Mucosa of rectum (tissue), 2 donors: ENCODE data around the gene DPP6.
"Not testable (repeated sequence)": the region's sequence is repeated elsewhere in the genome, so short reads cannot be mapped to it uniquely, and the experiment has no call there.

Source experiments
- H3K27ac ChIP-seq, 2 donors: one replicate each; pipeline ENCODE4 v1.7.0; 2013; ENCODE audit warnings: inconsistent platforms in 2 of 2, low read depth in 2 of 2, low read length in 2 of 2
- H3K27me3 ChIP-seq, 2 donors: one replicate each; pipeline ENCODE4 v1.7.0; 2013; ENCODE audit warnings: low read length in 2 of 2; ENCODE audit not compliant: control insufficient read depth in 2 of 2, insufficient read depth in 2 of 2
- H3K36me3 ChIP-seq, 2 donors: one replicate each; pipeline ENCODE4 v1.7.0; 2013; ENCODE audit warnings: low read length in 2 of 2; ENCODE audit not compliant: control insufficient read depth in 2 of 2, insufficient read depth in 2 of 2
- H3K4me1 ChIP-seq, 2 donors: one replicate each; pipeline ENCODE4 v1.7.0; 2013; ENCODE audit warnings: low read length in 2 of 2, mild to moderate bottlenecking in 1 of 2; ENCODE audit not compliant: control insufficient read depth in 2 of 2, insufficient read depth in 2 of 2
- H3K4me3 ChIP-seq, 2 donors: one replicate each; pipeline ENCODE4 v1.7.0; 2013; ENCODE audit warnings: low read length in 2 of 2
- H3K9ac ChIP-seq, 2 donors: one replicate each; pipeline ENCODE4 v1.7.0; 2013; ENCODE audit warnings: low read length in 2 of 2, low read depth in 1 of 2, mild to moderate bottlenecking in 1 of 2
- H3K9me3 ChIP-seq, 2 donors: one replicate each; pipeline ENCODE4 v1.7.0; 2013; ENCODE audit warnings: low read length in 2 of 2; ENCODE audit not compliant: control insufficient read depth in 2 of 2
- donor health status: healthy.
- donor health status: Normal muscosa, but diverticular disease.

Gene DPP6

GRCh38 chr7:154916381-154916780 is 864.2 kb downstream of the DPP6 start:
- no peak overlapping the region for H3K27ac ChIP-seq
- H3K9me3 ChIP-seq, result peaks cover 0 to 3% of the 10 kb centered on the region in 2 donors
- H3K36me3 ChIP-seq, result no peaks in the 10 kb centered on the region
- H3K9ac ChIP-seq, result no peak overlapping the region
- H3K4me3 ChIP-seq, result no peak overlapping the region
- H3K4me1 ChIP-seq, result peaks cover 0 to 3% of the 10 kb centered on the region in 2 donors
- H3K27me3 ChIP-seq, result peaks cover 2 to 5% of the 10 kb centered on the region in 2 donors

GRCh38 chr7:154916856-154917807 is 864.9 kb downstream of the DPP6 start:
- H3K4me3 ChIP-seq, result no peak overlapping the region
- no peaks in the 10 kb centered on the region for H3K9me3 ChIP-seq
- H3K27ac ChIP-seq, result no peak overlapping the region
- peaks cover 2 to 5% of the 10 kb centered on the region in 2 donors for H3K27me3 ChIP-seq
- H3K36me3 ChIP-seq, result no peaks in the 10 kb centered on the region
- peaks cover 0 to 3% of the 10 kb centered on the region in 2 donors for H3K4me1 ChIP-seq
- H3K9ac ChIP-seq, result no peak overlapping the region

GRCh38 chr7:154917808-154918160 is 865.6 kb downstream of the DPP6 start:
- H3K9ac ChIP-seq, result no peak overlapping the region

GRCh38 chr7:154918266-154918665 is 866.1 kb downstream of the DPP6 start:
- no peaks in the 10 kb centered on the region for H3K9me3 ChIP-seq
- no peak overlapping the region for H3K4me3 ChIP-seq

More at GRCh38 chr7:154917808-154918160, 865.6 kb downstream of the DPP6 start:
- no peaks in the 10 kb centered on the region for H3K9me3 ChIP-seq
- H3K4me1 ChIP-seq, result peaks cover 0 to 3% of the 10 kb centered on the region in 2 donors
- no peak overlapping the region for H3K27ac ChIP-seq
- H3K27me3 ChIP-seq, result peaks cover 2 to 5% of the 10 kb centered on the region in 2 donors
- no peaks in the 10 kb centered on the region for H3K36me3 ChIP-seq
- H3K4me3 ChIP-seq, result no peak overlapping the region

GRCh38 chr7:154918741-154919140 is 866.5 kb downstream of the DPP6 start:
- Histone ChIP-seq H3K27ac (no peak overlapping the region), H3K9me3 (no peaks in the 10 kb centered on the region), H3K4me1 (peaks cover 0 to 3% of the 10 kb centered on the region in 2 donors), H3K27me3 (peaks cover 2 to 5% of the 10 kb centered on the region in 2 donors), H3K36me3 (no peaks in the 10 kb centered on the region), H3K9ac (no peak overlapping the region), H3K4me3 (no peak overlapping the region)

More at GRCh38 chr7:154918266-154918665, 866.1 kb downstream of the DPP6 start:
- Histone ChIP-seq H3K36me3 (no peaks in the 10 kb centered on the region), H3K27me3 (peaks cover 2 to 5% of the 10 kb centered on the region in 2 donors), H3K27ac (no peak overlapping the region), H3K4me1 (peaks cover 0 to 3% of the 10 kb centered on the region in 2 donors), H3K9ac (no peak overlapping the region)

GRCh38 chr7:154919344-154920225 is 867.4 kb downstream of the DPP6 start:
- no peaks in the 10 kb centered on the region for H3K9me3 ChIP-seq
- H3K36me3 ChIP-seq, result no peaks in the 10 kb centered on the region
- H3K9ac ChIP-seq, result no peak overlapping the region
- H3K4me1 ChIP-seq, result no peaks in the 10 kb centered on the region
- H3K27me3 ChIP-seq, result no peaks in the 10 kb centered on the region
- no peak overlapping the region for H3K4me3 ChIP-seq
- H3K27ac ChIP-seq, result no peak overlapping the region

- H3K4me1 ChIP-seq, H3K4me3 ChIP-seq, H3K27me3 ChIP-seq, H3K9ac ChIP-seq, H3K27ac ChIP-seq, H3K36me3 ChIP-seq, H3K9me3 ChIP-seq: not testable (repeated sequence)
Observed at GRCh38 chr7:154922472-154922871, 870.3 kb downstream of the DPP6 start.

- H3K27me3 ChIP-seq, result no peaks in the 10 kb centered on the region
- no peaks in the 10 kb centered on the region for H3K9me3 ChIP-seq
- no peaks in the 10 kb centered on the region for H3K36me3 ChIP-seq
Observed at GRCh38 chr7:154927624-154928125, 875.5 kb downstream of the DPP6 start.

GRCh38 chr7:154928136-154929005 is 876.2 kb downstream of the DPP6 start:
- H3K36me3 ChIP-seq, result no peaks in the 10 kb centered on the region
- no peaks in the 10 kb centered on the region for H3K27me3 ChIP-seq
- H3K4me3 ChIP-seq, result peak overlapping the region; percentile 72 to 91
- H3K9me3 ChIP-seq, result no peaks in the 10 kb centered on the region
- H3K4me1 ChIP-seq, result peaks cover 7 to 8% of the 10 kb centered on the region in 2 donors
- peak overlapping the region; percentile 74 to 86 for H3K9ac ChIP-seq
- peak overlapping the region; percentile 84 to 93 for H3K27ac ChIP-seq

More at GRCh38 chr7:154927624-154928125, 875.5 kb downstream of the DPP6 start:
- Histone ChIP-seq H3K4me1 (peaks cover 7 to 8% of the 10 kb centered on the region in 2 donors), H3K27ac (peak overlapping the region; percentile 84 to 93), H3K4me3 (peak overlapping the region; percentile 72 to 91), H3K9ac (peak overlapping the region; percentile 74 to 86)
